H1 (cell line): ENCODE results near the gene ARG2.

Source experiments
- ATF3 ChIP-seq: IDR thresholded peaks from 2 replicates; pipeline ENCODE4 v1.6.1; 2011; ENCODE audit warnings: low read depth, mild to moderate bottlenecking, low read length; ENCODE audit not compliant: insufficient read depth
- CEBPB ChIP-seq: IDR thresholded peaks from 2 replicates; pipeline ENCODE4 v1.6.1; 2012; ENCODE audit warnings: low read depth, low read length
- CHD7 ChIP-seq: fragments of 300-600 bp; sonication (generic); IDR thresholded peaks from 2 replicates; pipeline ENCODE4 v1.7.1; 2012; ENCODE audit warnings: low read length, moderate library complexity, mild to moderate bottlenecking, inconsistent platforms; ENCODE audit not compliant: insufficient replicate concordance
- EP300 ChIP-seq, 2 experiments: IDR thresholded peaks; 1 replicate in 1 of 2; 2 replicates in 1 of 2; pipeline ENCODE4 v1.6.1; 2011 to 2012; ENCODE audit warnings: low read depth in 2 of 2, low read length in 2 of 2, mild to moderate bottlenecking in 2 of 2, borderline replicate concordance in 1 of 2, inconsistent platforms in 1 of 2, moderate library complexity in 1 of 2
- EZH2 ChIP-seq: fragments of 200-600 bp; sonication (generic); IDR thresholded peaks from 2 replicates; pipeline ENCODE4 v1.7.1; 2012; ENCODE audit warnings: low read depth, mild to moderate bottlenecking, moderate library complexity, low read length, inconsistent platforms; ENCODE audit not compliant: severe bottlenecking
- FOSL1 ChIP-seq: IDR thresholded peaks from 2 replicates; pipeline ENCODE4 v1.6.1; 2011; ENCODE audit warnings: mild to moderate bottlenecking, low read depth, low read length, moderate library complexity; ENCODE audit not compliant: insufficient read depth
- JUN ChIP-seq: IDR thresholded peaks from 2 replicates; pipeline ENCODE4 v1.6.1; 2011; ENCODE audit warnings: low read depth, mild to moderate bottlenecking, improper control_type of control experiment, low read length
- MAX ChIP-seq: IDR thresholded peaks from 2 replicates; pipeline ENCODE4 v1.6.1; 2012; ENCODE audit warnings: inconsistent platforms
- NANOG ChIP-seq: IDR thresholded peaks from 2 replicates; pipeline ENCODE4 v1.6.1; 2011; ENCODE audit warnings: low read length, low read depth, mild to moderate bottlenecking, inconsistent platforms; ENCODE audit not compliant: insufficient read depth, poor library complexity, severe bottlenecking
- POLR2A ChIP-seq, 2 experiments: IDR thresholded peaks; 1 replicate in 1 of 2; 2 replicates in 1 of 2; pipeline ENCODE4 v1.6.1; 2011; ENCODE audit warnings: low read depth in 2 of 2, low read length in 2 of 2, mild to moderate bottlenecking in 2 of 2; ENCODE audit errors: control extremely low read depth in 1 of 2
- RAD21 ChIP-seq, 2 experiments: IDR thresholded peaks in 1 of 2; conservative IDR thresholded peaks in 1 of 2; 2 replicates each; pipeline ENCODE4 v1.6.1; 2011; ENCODE audit warnings: low read depth in 2 of 2, low read length in 2 of 2, improper control_type of control experiment in 1 of 2, inconsistent platforms in 1 of 2, mild to moderate bottlenecking in 1 of 2, moderate library complexity in 1 of 2
- YY1 ChIP-seq: IDR thresholded peaks from 2 replicates; pipeline ENCODE4 v1.6.1; 2011; ENCODE audit warnings: low read depth, mild to moderate bottlenecking, low read length
- ZNF274 ChIP-seq: IDR thresholded peaks from 2 replicates; pipeline ENCODE4 v1.7.0; 2012; ENCODE audit warnings: low read length, borderline replicate concordance; ENCODE audit errors: extremely low read depth
- TF ChIP-seq, protein P1 (sequence below), 3 experiments: IDR thresholded peaks; 1 replicate in 2 of 3; 2 replicates in 1 of 3; pipeline versions ENCODE4 v1.5.1 to v1.6.1; 2011; ENCODE audit warnings: low read length in 3 of 3, mild to moderate bottlenecking in 3 of 3, inconsistent platforms in 2 of 3, low read depth in 1 of 3, moderate library complexity in 1 of 3; ENCODE audit not compliant: insufficient read depth in 1 of 3; ENCODE audit errors: control extremely low read depth in 1 of 3

DNA sequence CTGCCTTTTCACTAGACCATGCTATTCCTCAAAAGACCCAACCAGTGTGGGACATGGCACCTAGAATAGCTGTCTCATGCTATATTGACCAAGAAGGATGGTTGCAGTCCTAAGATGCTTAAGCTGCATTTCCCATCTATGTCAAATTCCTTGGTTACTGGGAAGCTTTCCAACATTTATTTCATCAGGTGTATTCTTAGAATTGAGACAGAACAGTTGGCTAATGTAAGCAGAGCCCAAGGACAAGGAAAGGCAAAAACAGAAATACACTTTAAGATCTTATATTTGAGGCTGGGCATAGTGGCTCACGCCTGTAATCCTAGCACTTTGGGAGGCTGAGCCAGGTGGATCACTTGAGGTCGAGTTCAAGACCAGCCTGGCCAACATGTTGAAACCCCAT lies 24.7 kb downstream of the ARG2 start:
- TF ChIP-seq, protein P1, sequence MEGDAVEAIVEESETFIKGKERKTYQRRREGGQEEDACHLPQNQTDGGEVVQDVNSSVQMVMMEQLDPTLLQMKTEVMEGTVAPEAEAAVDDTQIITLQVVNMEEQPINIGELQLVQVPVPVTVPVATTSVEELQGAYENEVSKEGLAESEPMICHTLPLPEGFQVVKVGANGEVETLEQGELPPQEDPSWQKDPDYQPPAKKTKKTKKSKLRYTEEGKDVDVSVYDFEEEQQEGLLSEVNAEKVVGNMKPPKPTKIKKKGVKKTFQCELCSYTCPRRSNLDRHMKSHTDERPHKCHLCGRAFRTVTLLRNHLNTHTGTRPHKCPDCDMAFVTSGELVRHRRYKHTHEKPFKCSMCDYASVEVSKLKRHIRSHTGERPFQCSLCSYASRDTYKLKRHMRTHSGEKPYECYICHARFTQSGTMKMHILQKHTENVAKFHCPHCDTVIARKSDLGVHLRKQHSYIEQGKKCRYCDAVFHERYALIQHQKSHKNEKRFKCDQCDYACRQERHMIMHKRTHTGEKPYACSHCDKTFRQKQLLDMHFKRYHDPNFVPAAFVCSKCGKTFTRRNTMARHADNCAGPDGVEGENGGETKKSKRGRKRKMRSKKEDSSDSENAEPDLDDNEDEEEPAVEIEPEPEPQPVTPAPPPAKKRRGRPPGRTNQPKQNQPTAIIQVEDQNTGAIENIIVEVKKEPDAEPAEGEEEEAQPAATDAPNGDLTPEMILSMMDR (IDR thresholded peaks at IDR 0.05; ENCODE audit: control extremely low read depth in 1 of 3, insufficient read depth in 1 of 3, low read depth in 1 of 3, low read length in 3 of 3), result no peak
- TF ChIP-seq ATF3 (no peak), ZNF274 (no peak), RAD21 (IDR thresholded peaks at IDR 0.05 in 1 of 2, conservative IDR thresholded peaks at IDR 0.05 in 1 of 2; ENCODE audit: low read depth in 2 of 2, low read length in 2 of 2) (no peak), FOSL1 (no peak), EP300 (IDR thresholded peaks at IDR 0.05; ENCODE audit: borderline replicate concordance in 1 of 2, low read depth in 2 of 2, low read length in 2 of 2) (no peak), CEBPB (no peak), EZH2 (no peak), NANOG (no peak), JUN (no peak), YY1 (no peak), POLR2A (IDR thresholded peaks at IDR 0.05; ENCODE audit: control extremely low read depth in 1 of 2, low read depth in 2 of 2, low read length in 2 of 2) (no peak), CHD7 (no peak), MAX (no peak)
